ENCODE measurements around the gene DCUN1D3. TPM values are rescaled to one million over a fixed set of nuclear protein-coding genes. Genes with fewer than 3 reads are reported as not detected.
A peak's percentile ranks its signal among the peaks of the same experiment; 100 is the strongest.

The DCUN1D3 gene
- total and polyA plus RNA-seq, 3 donors from 2014 or later, result 15.2 to 19.5 (median 16.5) TPM

DNA sequence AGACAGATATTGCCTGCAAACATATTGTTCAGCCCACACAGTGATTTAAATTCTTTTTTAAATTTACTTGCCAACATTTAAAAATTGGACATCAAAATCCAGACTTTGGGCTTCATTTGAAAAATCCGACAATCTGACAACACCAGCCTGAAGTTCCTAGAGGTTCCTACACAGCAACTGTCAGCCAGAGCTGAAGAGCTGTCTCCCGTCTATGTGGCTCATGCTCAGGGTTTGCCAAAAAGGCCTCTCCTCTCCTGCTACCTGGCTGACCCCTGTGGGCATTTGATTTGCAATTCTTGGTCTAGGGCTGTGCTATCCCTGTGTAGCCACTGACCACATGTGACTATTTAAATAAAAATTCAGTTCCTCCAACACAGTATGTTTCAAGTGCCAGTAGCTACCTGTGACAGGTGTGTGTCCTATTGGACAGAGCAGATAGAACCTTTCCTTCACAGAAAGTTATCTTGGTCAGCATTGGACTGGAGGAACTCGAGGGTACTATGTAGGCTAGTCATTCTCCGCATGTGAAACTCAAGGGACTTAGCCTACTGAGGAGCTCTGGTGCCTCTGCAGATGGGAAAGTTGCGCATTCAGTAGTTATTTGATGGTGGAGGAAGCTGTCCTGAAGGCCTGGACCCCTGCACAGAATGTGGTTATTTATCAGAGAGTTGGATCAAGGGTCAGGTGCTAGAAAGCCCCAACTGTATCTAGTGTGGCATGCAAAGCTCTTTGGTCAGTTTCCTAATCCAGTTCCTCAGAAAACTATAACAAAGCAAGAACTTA is 3.1 kb upstream of the DCUN1D3 start:
- no peaks in the 10 kb centered on the region for H3K27me3 ChIP-seq
- peak overlapping the region in 1 of 2 donors; percentile 43 for H3K27ac ChIP-seq
- no peak for DNase-seq
- no peaks in the 10 kb centered on the region for H3K36me3 ChIP-seq (ENCODE audit: low read depth, missing control alignments)
- 79 to 93% methylated on average over 5 of the region's 5 CpGs for WGBS, 2 donors
- TF ChIP-seq CTCF (IDR thresholded peaks at IDR 0.05) (no peak), POLR2A (IDR thresholded peaks at IDR 0.05) (no peak)
- peaks cover 27% of the 10 kb centered on the region for H3K4me1 ChIP-seq
- H3K4me3 ChIP-seq, result no peak overlapping the region
- intact Hi-C loops (cut with DNase I; ENCODE audit: low total_unique reads), result loop anchor here (10.0 kb wide), 1 partner anchor 49 kb away; no protein-coding TSS in a partner anchor
- no peaks in the 10 kb centered on the region for H3K9me3 ChIP-seq

GRCh38 chr16:20902426-20902825 is 2.3 kb upstream of the DCUN1D3 start:
- Histone ChIP-seq H3K27ac (peak overlapping the region in 1 of 2 donors; percentile 95), H3K36me3 (ENCODE audit: low read depth, missing control alignments) (no peaks in the 10 kb centered on the region), H3K27me3 (no peaks in the 10 kb centered on the region), H3K4me1 (peaks cover 36% of the 10 kb centered on the region), H3K9me3 (no peaks in the 10 kb centered on the region), H3K4me3 (no peak overlapping the region)
- TF ChIP-seq CTCF (IDR thresholded peaks at IDR 0.05), result no peak
- no peak for TF ChIP-seq POLR2A (IDR thresholded peaks at IDR 0.05)
- no peak for DNase-seq
- 66 to 68% methylated on average over 6 of the region's 6 CpGs for WGBS, 2 donors
- intact Hi-C loops (cut with DNase I; ENCODE audit: low total_unique reads), result loop anchor here (10.0 kb wide), 1 partner anchor 48 kb away; no protein-coding TSS in a partner anchor

DNA sequence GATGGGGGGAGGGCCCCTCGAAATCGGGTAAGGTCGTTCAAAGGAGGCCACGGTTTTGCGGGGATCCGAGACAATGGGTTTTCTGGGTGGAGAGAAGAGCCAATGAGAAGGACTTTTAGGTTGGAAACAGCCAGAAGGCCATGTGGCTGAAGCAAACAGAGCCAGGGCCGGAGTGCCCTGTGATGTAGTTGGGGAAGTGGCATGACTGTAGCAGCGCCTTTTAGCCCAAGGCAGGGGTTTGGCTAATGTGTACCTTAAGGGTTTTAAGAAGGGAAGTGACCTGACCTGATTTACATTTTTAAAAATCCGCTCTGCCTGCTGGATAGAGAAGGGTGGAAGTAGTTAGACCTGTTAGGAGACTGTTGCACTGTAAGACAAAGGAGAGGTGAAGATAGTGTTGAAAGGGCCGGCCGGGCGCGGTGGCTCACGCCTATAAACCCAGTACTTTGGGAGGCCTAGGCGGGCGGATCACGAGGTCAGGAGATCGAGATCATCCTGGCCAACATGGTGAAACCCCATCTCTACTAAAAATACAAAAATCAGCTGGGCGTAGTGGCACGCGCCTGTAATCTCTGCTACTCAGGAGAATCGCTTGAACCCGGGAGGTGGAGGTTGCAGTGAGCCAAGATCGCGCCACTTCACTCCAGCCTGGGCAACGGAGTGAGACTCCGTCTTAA is 1.4 kb upstream of the DCUN1D3 start:
- Histone ChIP-seq H3K9me3 (no peaks in the 10 kb centered on the region), H3K27ac (peak overlapping the region; percentile 92 to 95), H3K36me3 (ENCODE audit: low read depth, missing control alignments) (no peaks in the 10 kb centered on the region), H3K4me3 (peak overlapping the region; percentile 81 to 85), H3K4me1 (peaks cover 40% of the 10 kb centered on the region), H3K27me3 (no peaks in the 10 kb centered on the region)
- no peak for TF ChIP-seq POLR2A (IDR thresholded peaks at IDR 0.05)
- TF ChIP-seq CTCF (IDR thresholded peaks at IDR 0.05), result no peak
- peak; percentile 59 for DNase-seq
- intact Hi-C loops (cut with DNase I; ENCODE audit: low total_unique reads), result loop anchor here (10.0 kb wide), 1 partner anchor 47 kb away; no protein-coding TSS in a partner anchor
- 19 to 25% methylated on average over 27 of the region's 27 CpGs for WGBS, 2 donors

GRCh38 chr16:20901068-20901435 is 894 bp upstream of the DCUN1D3 start:
- 0 to 1% methylated on average over 13 to 20 of the region's 20 CpGs for WGBS, 2 donors
- TF ChIP-seq CTCF (IDR thresholded peaks at IDR 0.05), result no peak
- TF ChIP-seq POLR2A (IDR thresholded peaks at IDR 0.05), result no peak
- Histone ChIP-seq H3K27me3 (no peaks in the 10 kb centered on the region), H3K4me1 (peaks cover 37% of the 10 kb centered on the region), H3K9me3 (no peaks in the 10 kb centered on the region), H3K36me3 (ENCODE audit: low read depth, missing control alignments) (no peaks in the 10 kb centered on the region), H3K27ac (peak overlapping the region; percentile 92 to 95), H3K4me3 (peak overlapping the region; percentile 81 to 85)
- no peak for DNase-seq
- intact Hi-C loops (cut with DNase I; ENCODE audit: low total_unique reads), result loop anchor here (10.0 kb wide), 1 partner anchor 46 kb away; no protein-coding TSS in a partner anchor

Measured in testis (tissue), 3 donors.